ENCODE results near the gene PRORP. TPM values are rescaled to one million over a fixed set of nuclear protein-coding genes. Genes with fewer than 3 reads are reported as not detected.

Gene PRORP
- total RNA-seq, 1 experiment from 2014 or later: 18.6 TPM

Other genes with a start within 250 kb of the PRORP start
- 9.4 and 14.9 TPM in 2 replicates for gene BAZ1A, start 247.2 kb upstream of the PRORP start, total RNA-seq (2014; rRNA removed; shearing (Covaris generic))
- 23.3 and 26.1 TPM in 2 replicates for gene SRP54, start 139.6 kb upstream of the PRORP start, total RNA-seq (2014; rRNA removed; shearing (Covaris generic))
- 34.8 and 35.3 TPM in 2 replicates for gene FAM177A1, start 76.3 kb upstream of the PRORP start, total RNA-seq (2014; rRNA removed; shearing (Covaris generic))
- 10.9 and 11.0 TPM in 2 replicates for gene PPP2R3C, start 562 bp upstream of the PRORP start, total RNA-seq (2014; rRNA removed; shearing (Covaris generic))
- gene PSMA6, start 169.8 kb downstream of the PRORP start, total RNA-seq (2014; rRNA removed; shearing (Covaris generic)): 80.3 and 112 TPM in 2 replicates

Data from HT-29 (cell line).